Adipose tissue (tissue), 3 donors: Measurements from ENCODE around the gene SIRT1. TPM values are rescaled to one million over a fixed set of nuclear protein-coding genes. Genes with fewer than 3 reads are reported as not detected.
"Not testable (repeated sequence)": the region's sequence is repeated elsewhere in the genome, so short reads cannot be mapped to it uniquely, and the experiment has no call there.

Source experiments
- H3K27ac ChIP-seq: one replicate; pipeline ENCODE4 v1.5.1; 2013; ENCODE audit warnings: low read depth, low read length
- WGBS, 3 donors: extraction: QIAGEN DNeasy Blood & Tissue Kit; methylation state at CpG; one replicate each; pipeline ENCODE4 v1.1.7; 2013; 5-methylcytosine and 5-hydroxymethylcytosine counted together
- polyA plus RNA-seq, 3 donors: library from polyadenylated mRNA; stranded (reverse); fragments of 200-250 nt; gene quantifications; one replicate each; pipeline ENCODE4 v1.2.3, GENCODE V29; 2013
- donor health status: healthy with polysubstance abuse.
- donor health status: Bipolar disorder and iron deficiency.
- donor health status: healthy.

The SIRT1 gene
- 10 to 100 TPM in 2 of 3 donors, 1 to 10 TPM in 1; 7.7 to 22.7 (median 16.4) TPM for polyA plus RNA-seq

DNA sequence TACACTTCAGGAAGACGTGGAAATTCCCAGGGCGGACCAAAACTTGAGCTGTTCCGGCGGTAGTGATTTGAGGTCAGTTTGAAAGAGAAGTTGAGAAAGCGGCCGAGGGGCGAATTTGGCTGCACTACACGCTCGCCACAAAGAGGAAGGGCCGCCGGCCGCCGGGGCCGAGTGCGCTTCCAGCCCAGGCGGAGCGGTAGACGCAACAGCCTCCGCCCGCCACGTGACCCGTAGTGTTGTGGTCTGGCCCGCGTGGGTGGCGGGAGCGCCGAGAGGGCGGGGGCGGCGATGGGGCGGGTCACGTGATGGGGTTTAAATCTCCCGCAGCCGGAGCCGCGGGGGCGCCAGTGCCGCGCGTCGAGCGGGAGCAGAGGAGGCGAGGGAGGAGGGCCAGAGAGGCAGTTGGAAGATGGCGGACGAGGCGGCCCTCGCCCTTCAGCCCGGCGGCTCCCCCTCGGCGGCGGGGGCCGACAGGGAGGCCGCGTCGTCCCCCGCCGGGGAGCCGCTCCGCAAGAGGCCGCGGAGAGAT lies at the start of gene SIRT1:
Gene SIRT1, plus strand, starts transcription at position 344 of the 529 bp plus-strand sequence. Its CDS starts 66 bp downstream, at position 410.
- 0% methylated on average over 30 to 62 of the region's 62 CpGs for WGBS, 3 donors

DNA sequence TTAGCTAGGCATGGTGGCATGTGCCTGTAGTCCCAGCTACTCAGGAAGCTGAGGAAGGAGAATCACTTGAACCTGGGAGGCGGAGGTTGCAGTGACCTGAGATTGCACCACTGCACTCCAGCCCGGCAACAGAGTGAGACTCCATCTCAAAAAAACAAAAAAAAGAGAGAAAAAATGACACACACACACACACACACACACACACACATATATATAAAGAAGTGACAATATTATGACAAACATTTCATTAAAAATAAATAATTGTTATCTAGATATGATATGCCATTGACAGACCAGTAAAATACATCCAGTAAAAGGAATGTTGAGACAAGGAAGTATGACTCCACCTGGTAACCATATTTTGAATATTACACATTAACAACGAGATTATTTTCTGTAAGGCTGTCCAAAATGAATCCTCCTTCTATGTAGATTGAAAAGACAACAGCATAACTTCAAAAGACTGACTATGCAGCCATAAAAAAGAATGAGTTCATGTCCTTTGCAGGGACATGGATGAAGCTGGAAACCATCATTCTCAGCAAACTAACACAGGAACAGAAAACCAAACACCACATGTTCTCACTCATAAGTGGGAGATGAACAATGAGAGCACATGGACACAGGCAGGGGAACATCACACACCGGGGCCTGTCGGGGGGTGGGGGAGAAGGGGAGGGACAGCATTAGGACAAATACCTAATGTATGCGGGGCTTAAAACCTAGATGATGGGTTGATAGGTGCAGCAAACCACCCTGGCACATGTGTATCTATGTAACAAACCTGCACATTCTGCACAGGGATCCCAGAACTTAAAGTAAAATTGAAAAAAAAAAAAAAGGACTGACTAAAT lies 48.7 kb upstream of the SIRT1 start:
- not testable (repeated sequence) for H3K27ac ChIP-seq
- 43 to 69% (median 59%) methylated on average over 6 of the region's 6 CpGs for WGBS, 3 donors

More for the DNA sequence above, at the start of gene SIRT1:
- H3K27ac ChIP-seq, result peak within 1 kb of the TSS; percentile 41

DNA sequence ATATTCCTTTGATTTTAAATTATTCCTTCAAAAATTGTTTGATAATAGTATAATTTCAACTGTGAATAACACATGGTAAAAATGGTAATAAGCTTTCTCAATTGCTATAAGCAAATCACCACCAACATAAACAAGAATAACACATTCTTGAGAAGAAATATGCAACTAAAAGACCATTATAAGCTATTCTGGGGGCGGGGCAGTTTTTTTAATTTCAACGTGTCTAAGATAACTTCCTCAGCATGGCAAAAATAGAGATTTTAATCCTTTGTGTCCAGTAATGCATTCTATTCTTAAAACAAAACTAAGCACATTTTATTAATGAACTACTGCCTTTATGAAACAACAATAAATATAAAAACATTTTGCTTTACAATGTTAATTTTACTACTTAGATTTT lies 48.0 kb upstream of the SIRT1 start:
- WGBS, 3 donors, result 33 to 49% (median 36%) methylated on average over 2 of the region's 2 CpGs
- H3K27ac ChIP-seq, result no peak overlapping the region

DNA sequence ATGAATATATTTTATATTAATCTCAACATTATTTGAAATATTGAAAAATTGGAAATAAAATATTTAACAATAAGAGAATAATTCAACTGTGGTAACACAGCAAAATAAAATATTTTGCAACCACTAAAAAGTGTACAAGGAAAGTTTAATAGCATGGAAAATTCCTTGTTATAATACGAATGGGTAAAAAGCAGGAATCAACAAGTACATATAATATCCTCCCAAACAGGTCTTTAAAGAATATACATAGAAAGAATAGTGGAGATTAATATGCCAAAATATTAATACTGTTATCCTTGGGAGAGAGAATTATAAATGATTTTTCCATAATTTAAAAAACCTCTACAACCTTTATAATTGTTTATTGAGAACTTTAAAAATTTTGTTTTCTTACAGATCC lies 47.5 kb upstream of the SIRT1 start:
- no peak overlapping the region for H3K27ac ChIP-seq
- WGBS, 3 donors, result 56 to 69% (median 60%) methylated on average over 1 of the region's 1 CpG

DNA sequence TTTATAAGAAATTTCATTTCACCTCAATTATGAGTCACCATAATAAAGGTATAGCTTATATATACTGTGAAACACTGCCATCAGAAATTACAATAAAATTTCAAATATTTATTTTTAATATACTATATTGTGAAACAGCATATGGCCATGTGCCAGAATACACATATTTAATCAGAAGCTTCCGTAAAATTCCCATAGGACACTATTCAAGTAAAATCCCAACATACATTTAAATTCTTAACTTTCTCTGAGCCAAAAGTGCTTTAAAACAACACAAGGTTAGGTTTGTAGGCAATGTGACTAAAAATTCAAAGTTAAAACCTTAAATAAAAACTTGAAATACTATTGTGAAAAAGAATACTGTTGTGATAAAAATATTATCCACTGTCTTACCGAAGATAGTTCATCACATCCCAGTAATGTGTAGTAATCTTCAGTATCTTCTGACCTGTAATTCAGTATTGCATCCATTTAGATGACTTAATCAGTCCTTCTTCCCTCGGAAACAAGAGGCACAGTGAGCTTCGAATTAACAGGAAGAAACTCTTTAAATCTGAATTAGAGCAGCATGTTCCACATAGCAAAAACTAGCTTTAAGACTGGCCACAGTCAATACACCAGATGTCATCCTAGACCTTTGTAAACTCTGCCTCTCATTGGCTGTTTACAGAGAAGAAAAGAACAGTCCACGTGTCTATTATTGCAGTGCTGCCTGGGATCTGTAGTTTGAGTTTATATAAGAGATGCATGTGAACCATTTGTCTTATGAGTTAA lies 46.7 kb upstream of the SIRT1 start, which contains the start of gene DNAJC12:
Gene DNAJC12, minus strand, starts transcription at position 648 of the 774 bp plus-strand sequence. Its CDS starts 177 bp downstream, at position 471.
- 13 to 20% (median 15%) methylated on average over 5 of the region's 5 CpGs for WGBS, 3 donors
- no peak within 1 kb of the TSS for H3K27ac ChIP-seq

DNA sequence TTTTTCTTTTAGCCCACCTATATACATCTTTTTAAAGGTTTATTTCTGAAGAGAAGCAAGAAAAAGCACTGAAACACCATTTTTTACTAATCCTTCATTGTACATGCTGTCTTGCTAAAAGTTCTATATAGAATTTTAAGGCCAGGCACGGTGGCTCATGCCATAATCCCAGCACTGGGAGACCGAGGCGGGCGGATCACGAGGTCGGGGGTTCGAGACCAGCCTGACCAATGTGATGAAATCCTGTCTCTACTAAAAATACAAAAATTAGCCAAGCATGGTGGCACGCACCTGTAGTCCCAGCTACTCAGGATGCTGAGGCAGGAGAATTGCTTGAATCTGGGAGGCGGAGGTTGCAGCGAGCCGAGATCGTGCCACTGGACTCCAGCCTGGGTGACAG lies 44.9 kb upstream of the SIRT1 start:
- not testable (repeated sequence) for H3K27ac ChIP-seq
- WGBS, 3 donors, result 96 to 99% (median 96%) methylated on average over 12 of the region's 12 CpGs

DNA sequence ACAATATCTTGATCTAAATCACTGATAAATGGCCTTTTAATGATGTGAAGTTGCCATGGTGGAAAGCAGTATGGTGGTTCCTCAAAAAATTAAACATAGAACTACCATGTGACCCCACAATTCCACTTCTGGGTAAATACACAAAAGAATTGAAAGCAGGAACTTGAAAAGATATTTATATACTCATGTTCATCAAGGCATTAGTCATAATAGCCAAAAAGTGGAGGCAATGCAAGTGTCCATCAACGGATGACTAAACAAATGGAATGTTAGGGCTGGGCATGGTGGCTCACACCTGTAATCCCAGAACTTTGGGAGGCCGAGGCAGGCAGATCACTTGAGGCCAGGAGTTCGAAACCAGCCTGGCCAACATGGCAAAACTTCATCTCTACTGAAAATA lies 44.5 kb upstream of the SIRT1 start:
- H3K27ac ChIP-seq, result no peak overlapping the region
- 93 to 97% (median 93%) methylated on average over 3 of the region's 3 CpGs for WGBS, 3 donors

DNA sequence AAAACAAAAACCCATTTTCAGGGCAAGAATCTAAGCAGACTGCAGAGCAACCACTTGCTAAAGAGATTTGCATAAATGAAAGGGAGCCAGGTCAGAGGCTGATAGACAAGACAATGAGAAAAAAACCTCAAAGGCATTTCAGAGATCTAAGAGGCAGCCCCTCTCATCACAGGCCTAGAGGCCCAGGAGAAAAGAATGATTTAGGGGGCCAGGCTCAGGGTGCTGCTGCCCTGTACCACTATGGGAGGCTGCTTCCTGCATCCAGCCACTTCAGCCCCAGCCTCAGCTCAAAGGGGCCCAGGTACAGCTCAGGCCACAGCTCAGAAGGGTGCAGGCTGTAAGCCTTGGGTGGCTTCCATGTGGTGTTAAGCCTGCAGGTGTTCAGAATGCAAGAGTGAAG lies 42.7 kb upstream of the SIRT1 start:
- no peak overlapping the region for H3K27ac ChIP-seq

DNA sequence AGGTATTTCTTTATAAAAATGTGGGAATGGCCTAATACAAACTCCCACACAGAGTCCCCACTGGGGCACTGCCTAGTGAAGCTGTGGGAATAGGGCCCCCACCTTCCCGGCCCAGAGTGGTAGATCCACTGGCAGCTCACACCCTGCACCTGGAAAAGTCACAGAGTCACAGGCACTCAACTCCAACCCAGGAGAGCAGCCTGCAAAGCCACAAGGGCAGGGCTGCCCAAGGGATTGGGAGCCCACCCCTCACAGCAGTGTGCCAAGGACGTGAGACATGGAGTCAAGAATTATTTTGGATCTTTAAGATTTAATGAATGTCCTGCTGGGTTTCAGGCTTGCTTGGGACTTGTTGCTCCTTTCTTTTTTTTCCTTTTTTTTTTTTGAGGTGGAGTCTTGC lies 41.2 kb upstream of the SIRT1 start:
- 77 to 91% (median 87%) methylated on average over 2 of the region's 2 CpGs for WGBS, 3 donors
- no peak overlapping the region for H3K27ac ChIP-seq

DNA sequence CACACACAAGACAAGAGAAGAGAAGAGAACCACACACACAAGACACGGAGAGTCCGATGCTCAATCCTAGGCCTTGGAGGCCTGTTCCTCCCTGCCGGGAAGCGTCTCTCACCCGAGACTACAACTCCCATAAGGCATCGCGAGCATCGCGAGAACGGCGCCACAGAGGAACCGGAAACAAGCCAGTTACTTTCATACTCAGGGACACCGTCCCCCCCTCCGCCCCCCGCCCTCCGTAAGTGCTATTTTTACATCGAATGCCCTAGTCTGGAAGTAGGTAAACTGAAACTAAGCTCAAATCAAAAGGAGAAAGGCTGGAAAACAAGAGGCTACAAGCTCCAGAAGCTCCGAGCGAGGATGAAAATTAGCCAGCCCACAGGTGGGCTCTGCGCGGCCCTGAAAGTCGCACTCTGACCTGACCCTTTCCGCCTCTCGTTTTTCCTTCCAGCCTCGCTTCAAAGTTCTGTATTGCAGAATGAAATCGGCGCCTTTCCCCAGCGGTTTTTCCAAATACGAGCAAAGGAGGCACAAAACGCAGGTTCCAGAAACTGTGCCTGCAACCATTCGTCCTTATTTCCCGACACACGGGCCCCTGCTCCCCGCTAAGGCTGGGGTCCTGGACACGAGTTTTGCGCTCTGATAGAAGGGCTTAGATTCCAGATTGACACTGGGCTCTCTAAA lies 35.0 kb upstream of the SIRT1 start:
- no peak overlapping the region for H3K27ac ChIP-seq
- 0 to 1% (median 1%) methylated on average over 36 of the region's 36 CpGs for WGBS, 3 donors

DNA sequence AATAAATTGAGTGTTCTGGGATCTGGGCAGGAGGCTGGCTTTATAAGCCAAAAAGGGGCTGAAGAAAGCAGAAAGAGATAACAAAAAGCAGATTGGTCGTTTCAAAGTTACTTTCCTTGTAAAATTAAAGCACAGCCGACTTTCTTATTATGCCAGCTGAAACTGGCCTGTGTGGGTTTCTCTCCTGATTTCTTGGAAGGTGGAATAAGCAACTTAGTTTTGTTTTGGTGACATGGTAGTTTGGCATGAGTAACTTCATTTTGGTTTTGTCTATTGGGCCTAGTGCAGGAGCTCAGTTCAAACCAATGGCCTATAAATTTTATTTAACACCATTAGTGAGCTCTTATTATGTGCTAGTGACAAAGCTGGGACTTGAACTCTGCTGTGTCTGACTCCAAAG lies 33.3 kb upstream of the SIRT1 start:
- 75 to 87% (median 80%) methylated on average over 2 of the region's 2 CpGs for WGBS, 3 donors
- H3K27ac ChIP-seq, result no peak overlapping the region

DNA sequence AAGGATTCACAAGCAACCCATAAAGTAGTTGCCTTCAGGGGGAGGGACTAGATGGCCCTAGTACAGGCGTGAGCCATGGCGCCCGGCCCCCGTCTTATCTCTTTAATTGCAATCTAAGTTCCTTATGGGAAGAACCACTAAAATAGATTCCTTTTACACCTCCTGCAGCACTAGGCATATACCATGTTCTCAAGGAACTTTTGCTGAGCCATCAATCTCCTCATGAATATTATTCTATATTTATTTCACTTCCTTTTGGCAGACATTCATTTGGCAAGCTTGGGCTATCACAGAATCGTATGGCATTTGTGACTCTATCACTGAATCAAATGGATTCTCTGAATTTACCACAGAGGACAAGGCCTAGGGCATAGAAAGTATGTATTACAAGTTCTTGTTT lies 31.7 kb upstream of the SIRT1 start:
- WGBS, 3 donors, result 54 to 69% (median 69%) methylated on average over 4 to 5 of the region's 5 CpGs
- no peak overlapping the region for H3K27ac ChIP-seq

DNA sequence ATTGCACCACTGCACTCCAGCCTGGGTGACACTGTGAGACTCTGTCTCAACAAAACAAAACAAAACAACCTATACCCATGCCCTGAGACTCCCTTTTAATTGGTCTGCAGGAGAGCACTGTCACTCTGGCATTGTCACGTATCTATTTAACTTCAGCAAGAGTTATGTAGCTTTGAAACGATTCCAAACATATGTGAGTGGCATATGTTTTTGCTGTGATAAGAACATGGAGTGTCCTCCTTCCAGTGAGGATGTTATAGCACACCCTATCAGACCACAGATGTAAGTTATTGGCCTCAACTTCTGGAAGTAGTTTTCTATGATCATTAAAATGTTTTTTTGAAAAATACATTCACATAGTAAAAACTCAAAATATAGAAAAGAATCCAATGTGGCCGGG lies 30.9 kb upstream of the SIRT1 start:
- H3K27ac ChIP-seq, result no peak overlapping the region
- 82 to 91% (median 82%) methylated on average over 3 of the region's 3 CpGs for WGBS, 3 donors

DNA sequence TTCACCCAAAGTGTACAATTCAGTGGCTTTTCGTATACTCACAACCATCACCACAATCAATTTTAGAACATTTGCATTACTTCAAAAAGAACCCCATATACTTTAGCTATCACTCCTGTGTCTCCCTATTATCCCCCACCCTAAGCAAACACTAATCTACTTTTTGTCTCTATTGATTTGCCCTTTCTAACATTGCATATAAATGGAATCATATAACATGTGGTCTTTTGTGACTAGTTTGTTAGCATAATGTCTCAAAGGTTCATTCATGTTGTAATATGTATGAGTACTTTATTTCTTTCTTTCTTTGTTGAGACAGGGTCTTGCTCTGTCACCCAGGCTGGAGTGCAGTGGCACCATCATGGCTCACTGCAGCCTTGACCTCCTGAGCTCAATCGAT lies 25.5 kb upstream of the SIRT1 start:
- WGBS, 3 donors, result 96 to 98% (median 97%) methylated on average over 2 of the region's 2 CpGs
- H3K27ac ChIP-seq, result no peak overlapping the region

DNA sequence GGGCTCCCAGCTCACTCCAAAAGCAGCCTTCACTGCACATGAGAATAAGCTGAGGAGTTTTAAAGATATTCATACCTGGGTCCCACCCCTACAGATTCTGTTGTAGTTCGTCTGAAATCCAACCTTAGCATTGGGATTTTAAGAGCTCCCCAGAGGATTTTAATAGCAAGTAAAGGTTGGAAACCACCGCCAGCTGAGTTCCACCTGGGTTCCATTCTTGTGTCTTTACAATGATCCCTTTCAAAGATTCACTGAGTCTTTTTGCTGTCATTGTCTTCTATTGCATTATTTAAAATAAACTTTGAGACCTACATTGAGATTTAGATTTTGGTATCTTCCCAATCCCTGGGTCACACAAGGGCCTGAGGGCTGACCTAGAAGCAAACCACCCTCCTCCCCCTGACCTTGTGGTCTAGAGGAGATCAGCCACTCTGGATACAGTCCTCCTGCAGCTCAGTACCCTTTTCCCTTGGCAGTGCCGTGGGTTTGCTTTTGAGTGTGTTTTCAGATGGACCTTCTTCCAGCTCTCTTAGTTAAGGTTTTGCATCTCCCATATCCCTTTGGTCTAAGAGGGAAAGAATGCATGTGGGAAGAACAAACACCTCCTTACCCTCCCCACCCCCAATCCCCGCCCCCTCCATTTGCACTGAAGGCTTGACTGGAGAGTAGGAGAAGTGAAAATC lies 22.6 kb upstream of the SIRT1 start:
- no peak overlapping the region for H3K27ac ChIP-seq
- WGBS, 3 donors, result 63 to 82% (median 75%) methylated on average over 4 of the region's 4 CpGs

DNA sequence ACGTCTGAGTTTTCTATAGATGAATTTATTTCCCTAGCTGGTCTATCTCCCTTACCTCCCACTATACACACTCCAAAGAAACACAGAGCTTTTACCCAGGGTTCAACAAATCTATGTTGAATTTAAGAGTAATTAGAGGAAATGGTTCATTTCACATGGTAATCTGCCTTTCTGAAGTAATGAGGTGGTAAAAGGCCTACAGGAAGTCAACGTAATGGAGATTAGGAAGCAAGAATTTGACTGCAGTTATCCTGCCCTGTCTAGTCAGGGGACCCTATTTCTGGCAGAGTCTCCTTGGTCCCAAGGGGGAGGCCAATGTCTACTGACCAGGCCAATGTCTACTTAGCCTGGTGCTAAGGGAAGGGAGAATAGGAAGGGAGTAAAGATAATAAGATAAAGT lies 21.4 kb upstream of the SIRT1 start:
- H3K27ac ChIP-seq, result no peak overlapping the region
- WGBS, 3 donors, result 65 to 78% (median 65%) methylated on average over 2 of the region's 2 CpGs

DNA sequence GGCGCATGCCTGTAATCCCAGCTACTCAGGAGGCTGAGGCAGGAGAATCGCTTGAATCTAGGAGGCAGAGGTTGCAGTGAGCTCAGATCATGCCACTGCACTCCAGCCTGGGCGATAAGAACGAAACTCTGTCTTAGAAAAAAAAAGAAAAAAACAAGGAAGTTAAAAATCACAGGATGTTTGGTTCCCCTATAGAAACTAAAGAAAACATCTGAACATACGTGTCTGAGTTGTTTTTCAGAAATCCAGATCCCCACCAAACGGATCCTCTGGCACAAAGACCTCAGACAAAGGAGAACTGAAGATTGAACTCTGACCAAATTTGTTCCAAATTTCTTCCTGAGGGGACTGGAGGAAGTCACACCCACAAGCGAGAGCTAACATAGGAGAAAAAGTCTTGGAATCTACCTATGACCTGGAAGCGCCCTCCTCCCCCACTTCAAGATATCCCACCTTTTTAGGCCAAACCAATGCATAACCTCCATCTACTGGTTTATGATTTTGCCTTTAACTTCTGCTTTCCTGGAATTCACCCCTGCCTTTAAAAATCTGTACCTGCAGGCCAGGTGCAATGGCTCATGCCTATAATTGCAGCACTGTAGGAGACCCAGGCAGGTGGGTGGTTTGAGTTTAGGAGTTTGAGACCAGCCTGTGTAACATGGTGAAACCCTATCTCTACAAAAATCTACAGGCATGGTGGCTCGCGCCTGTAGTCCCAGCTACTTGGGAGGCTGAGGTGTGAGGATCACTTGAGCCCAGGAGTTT lies 19.7 kb upstream of the SIRT1 start:
- WGBS, 3 donors, result 68 to 89% (median 77%) methylated on average over 10 of the region's 10 CpGs
- no peak overlapping the region for H3K27ac ChIP-seq
